ENCODE data around the gene ZSWIM1. TPM values are rescaled to one million over a fixed set of nuclear protein-coding genes. Genes with fewer than 3 reads are reported as not detected.
A peak's percentile ranks its signal among the peaks of the same experiment; 100 is the strongest.

The ZSWIM1 gene
- total RNA-seq: 10 to 100 TPM in 2 of 5 experiments, 1 to 10 TPM in 3; 8.2 to 16.0 (median 9.8) TPM
- 10 to 100 TPM in 1 of 2 donors, 1 to 10 TPM in 1; 3.2 to 12.5 TPM for polyA plus RNA-seq
- total RNA-seq: 14.4 reads per million, percentile 43 among the genes with 10 or more reads in this experiment

- H3K4me1 ChIP-seq (ENCODE audit: control insufficient read depth in 2 of 2, insufficient read depth in 2 of 2, low read length in 2 of 2): peaks cover 9 to 18% of the 10 kb centered on the region in 2 donors
- H3K4me3 ChIP-seq (ENCODE audit: low read length): peak within 1 kb of the TSS; percentile 75
- ATAC-seq: peak; percentile 99
- Mint-ChIP-seq H3K4me1 (peaks cover 26 to 43% (median 38%) of the 10 kb centered on the region in 7 donors), H3K27me3 (no peaks in the 10 kb centered on the region), H3K9me3 (peaks cover 0 to 1% (median 0%) of the 10 kb centered on the region in 11 donors), H3K4me3 (peak within 1 kb of the TSS; percentile 83 to 95 (median 92)), H3K27ac (peak within 1 kb of the TSS; percentile 91 to 95 (median 93)), H3K36me3 (peaks cover 0 to 24% (median 14%) of the 10 kb centered on the region in 5 donors)
- intact Hi-C loops (cut with micrococcal nuclease): loop anchor here (1.0 kb wide), 7 partner anchors 10 to 208 kb away; partner anchors contain the start of genes ACOT8 (in 2 of the 2), CTSA (in 2 of the 2), NEURL2 (in 2 of the 2) and UBE2C (in 2 of the 2)
- H3K9me3 ChIP-seq (ENCODE audit: control insufficient read depth in 2 of 3, low read length in 3 of 3): no peaks in the 10 kb centered on the region
- H3K27me3 ChIP-seq (ENCODE audit: control insufficient read depth in 2 of 2, insufficient read depth in 2 of 2, low read length in 2 of 2): no peaks in the 10 kb centered on the region
- peaks cover 0 to 47% (median 19%) of the 10 kb centered on the region in 3 experiments for H3K36me3 ChIP-seq (ENCODE audit: control insufficient read depth in 2 of 3, insufficient read depth in 3 of 3, low read length in 3 of 3)
- H3K27ac ChIP-seq (ENCODE audit: low read depth, low read length): peak within 1 kb of the TSS; percentile 95
- DNase-seq: peak; percentile 88 to 99 (median 98)
- POLR2A ChIA-PET: interaction anchor here (0.6 to 6.0 kb wide), 14 partner anchors 10 to 904 kb away, joined by 3 to 64 read pairs (median 4); partner anchors contain the start of genes ACOT8, CTSA, NEURL2 and PCIF1
- CTCF ChIA-PET: interaction anchor here (1.2 to 2.3 kb wide), 3 partner anchors 9 to 88 kb away, joined by 3 to 9 read pairs (median 6); partner anchors contain the start of genes NEURL2 and PCIF1
These were observed at the start of gene ZSWIM1 for GRCh38 chr20:45880988-45881788. ZSWIM1 (plus strand) TSS chr20:45881227; CDS start chr20:45882593, 1,366 bp downstream.

GRCh38 chr20:45832619-45833018 lies 48.4 kb upstream of the ZSWIM1 start:
- intact Hi-C loops (cut with micrococcal nuclease): loop anchor here in 1 of 2 donors (1.0 kb wide), 2 partner anchors 20 to 25 kb away; partner anchors contain the start of genes ACOT8, UBE2C and ZSWIM3
- Mint-ChIP-seq H3K27me3 (peaks cover 0 to 21% (median 0%) of the 10 kb centered on the region in 5 donors), H3K27ac (peak overlapping the region in 6 of 9 donors; percentile 17 to 90 (median 78))

GRCh38 chr20:45833030-45833882 lies 47.8 kb upstream of the ZSWIM1 start, which contains the start of gene SNX21:
SNX21 (plus strand) TSS chr20:45833799; CDS start chr20:45833920, 121 bp downstream.
- Histone ChIP-seq H3K27me3 (ENCODE audit: control insufficient read depth in 2 of 2, insufficient read depth in 2 of 2, low read length in 2 of 2) (no peaks in the 10 kb centered on the region), H3K36me3 (ENCODE audit: control insufficient read depth in 2 of 3, insufficient read depth in 3 of 3, low read length in 3 of 3) (no peaks in the 10 kb centered on the region), H3K4me1 (ENCODE audit: control insufficient read depth in 2 of 2, insufficient read depth in 2 of 2, low read length in 2 of 2) (peaks cover 4 to 5% of the 10 kb centered on the region in 2 donors), H3K27ac (ENCODE audit: low read depth, low read length) (peak within 1 kb of the TSS; percentile 59), H3K4me3 (ENCODE audit: low read length) (peak within 1 kb of the TSS; percentile 61), H3K9me3 (ENCODE audit: control insufficient read depth in 2 of 3, low read length in 3 of 3) (no peaks in the 10 kb centered on the region)
- Mint-ChIP-seq H3K4me3 (peak within 1 kb of the TSS; percentile 81 to 95 (median 88)), H3K27me3 (peaks cover 0 to 20% (median 0%) of the 10 kb centered on the region in 5 donors), H3K4me1 (peaks cover 6 to 14% (median 9%) of the 10 kb centered on the region in 7 donors), H3K27ac (peak within 1 kb of the TSS in 8 of 9 donors; percentile 26 to 90 (median 80)), H3K9me3 (no peaks in the 10 kb centered on the region), H3K36me3 (peaks cover 0 to 2% (median 0%) of the 10 kb centered on the region in 5 donors)
- ATAC-seq (peak; percentile 68), DNase-seq (peak in 6 of 9 donors; percentile 20 to 44 (median 22))
- ChIA-PET CTCF (interaction anchor here (1.0 kb wide), 1 partner anchor 9 kb away, joined by 3 read pairs; no protein-coding TSS in a partner anchor), POLR2A (interaction anchor here (0.6 to 1.0 kb wide), 2 partner anchors 16 to 23 kb away, joined by 3 read pairs; no protein-coding TSS in a partner anchor)
- intact Hi-C loops (cut with micrococcal nuclease): loop anchor here in 1 of 2 donors (1.0 kb wide), 2 partner anchors 21 to 24 kb away; partner anchors contain the start of genes ACOT8, UBE2C and ZSWIM3

More at GRCh38 chr20:45832619-45833018, 48.4 kb upstream of the ZSWIM1 start:
- H3K36me3 ChIP-seq (ENCODE audit: control insufficient read depth in 2 of 3, insufficient read depth in 3 of 3, low read length in 3 of 3): no peaks in the 10 kb centered on the region
- H3K27me3 ChIP-seq (ENCODE audit: control insufficient read depth in 2 of 2, insufficient read depth in 2 of 2, low read length in 2 of 2): no peaks in the 10 kb centered on the region
- Mint-ChIP-seq H3K4me3 (peak overlapping the region; percentile 81 to 95 (median 88)), H3K9me3 (no peaks in the 10 kb centered on the region), H3K4me1 (peaks cover 6 to 14% (median 9%) of the 10 kb centered on the region in 7 donors), H3K36me3 (peaks cover 0 to 2% (median 0%) of the 10 kb centered on the region in 5 donors)
- ChIA-PET CTCF (interaction anchor here (1.0 kb wide), 1 partner anchor 8 kb away, joined by 3 read pairs; no protein-coding TSS in a partner anchor), POLR2A (interaction anchor here (0.6 to 1.0 kb wide), 2 partner anchors 15 to 24 kb away, joined by 3 read pairs; no protein-coding TSS in a partner anchor)
- no peak for DNase-seq
- H3K4me3 ChIP-seq (ENCODE audit: low read length): no peak overlapping the region
- no peak overlapping the region for H3K27ac ChIP-seq (ENCODE audit: low read depth, low read length)
- ATAC-seq: no peak
- H3K4me1 ChIP-seq (ENCODE audit: control insufficient read depth in 2 of 2, insufficient read depth in 2 of 2, low read length in 2 of 2): peaks cover 4 to 5% of the 10 kb centered on the region in 2 donors
- H3K9me3 ChIP-seq (ENCODE audit: control insufficient read depth in 2 of 3, low read length in 3 of 3): no peaks in the 10 kb centered on the region

DNA sequence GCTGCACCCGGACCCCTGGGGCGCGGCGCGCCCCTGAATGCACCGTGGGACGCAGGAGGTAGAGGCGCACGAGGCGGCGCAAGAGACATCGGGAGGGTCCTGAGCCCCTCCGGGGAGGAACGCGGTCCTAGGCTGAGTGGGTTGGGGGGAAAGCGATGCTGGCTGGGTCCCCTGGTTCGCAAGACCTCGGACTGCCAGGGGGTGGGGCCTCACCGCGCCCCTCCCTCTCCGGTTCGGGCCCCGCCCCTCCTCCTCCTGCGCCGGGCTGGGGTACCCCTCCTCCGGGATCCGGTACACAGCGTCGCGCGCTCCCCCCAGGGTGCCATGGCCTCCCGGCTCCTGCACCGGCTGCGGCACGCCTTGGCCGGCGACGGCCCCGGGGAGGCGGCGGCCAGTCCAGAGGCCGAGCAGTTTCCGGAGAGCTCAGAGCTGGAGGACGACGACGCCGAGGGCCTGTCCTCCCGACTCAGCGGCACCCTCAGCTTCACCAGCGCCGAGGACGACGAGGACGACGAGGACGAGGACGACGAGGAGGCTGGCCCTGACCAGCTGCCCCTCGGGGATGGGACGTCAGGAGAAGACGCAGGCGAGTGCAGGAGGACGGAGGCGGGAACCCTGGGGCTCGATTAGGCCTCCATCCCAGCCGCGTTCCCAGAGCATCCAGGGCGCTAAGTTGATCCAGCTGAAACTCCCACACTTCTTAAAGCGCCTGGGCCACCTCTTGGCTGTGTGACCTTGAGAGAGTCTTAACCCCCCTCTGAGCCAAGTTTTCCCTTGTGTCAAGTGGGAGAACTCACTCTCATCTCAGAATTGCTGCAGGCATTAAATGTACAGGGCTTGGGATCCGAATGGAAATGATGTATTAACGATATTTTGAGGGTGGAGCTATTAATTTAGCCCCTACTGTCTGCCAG lies 46.9 kb upstream of the ZSWIM1 start:
- Mint-ChIP-seq H3K4me1 (peaks cover 6 to 14% (median 9%) of the 10 kb centered on the region in 7 donors), H3K27me3 (peaks cover 0 to 17% (median 0%) of the 10 kb centered on the region in 5 donors), H3K36me3 (peaks cover 0 to 2% (median 0%) of the 10 kb centered on the region in 5 donors), H3K27ac (peak overlapping the region in 1 of 9 donors; percentile 59), H3K9me3 (no peaks in the 10 kb centered on the region), H3K4me3 (peak overlapping the region; percentile 62 to 95 (median 88))
- DNase-seq (peak; percentile 28 to 65 (median 42)), ATAC-seq (peak; percentile 74)
- H3K9me3 ChIP-seq (ENCODE audit: control insufficient read depth in 2 of 3, low read length in 3 of 3): no peaks in the 10 kb centered on the region
- H3K36me3 ChIP-seq (ENCODE audit: control insufficient read depth in 2 of 3, insufficient read depth in 3 of 3, low read length in 3 of 3): no peaks in the 10 kb centered on the region
- intact Hi-C loops (cut with micrococcal nuclease): loop anchor here (1.0 kb wide), 2 partner anchors 22 to 23 kb away; partner anchors contain the start of genes ACOT8 (in 2 of the 2), ZSWIM3 (in 2 of the 2) and UBE2C (in 1 of the 2)
- peaks cover 4 to 5% of the 10 kb centered on the region in 2 donors for H3K4me1 ChIP-seq (ENCODE audit: control insufficient read depth in 2 of 2, insufficient read depth in 2 of 2, low read length in 2 of 2)
- H3K27ac ChIP-seq (ENCODE audit: low read depth, low read length): peak overlapping the region; percentile 59
- ChIA-PET CTCF (interaction anchor here (1.0 kb wide), 1 partner anchor 10 kb away, joined by 3 read pairs; no protein-coding TSS in a partner anchor), POLR2A (interaction anchor here (0.9 to 1.2 kb wide), 4 partner anchors 10 to 47 kb away, joined by 3 to 5 read pairs (median 4); partner anchors contain the start of gene ZSWIM1)
- H3K4me3 ChIP-seq (ENCODE audit: low read length): peak overlapping the region; percentile 61
- no peaks in the 10 kb centered on the region for H3K27me3 ChIP-seq (ENCODE audit: control insufficient read depth in 2 of 2, insufficient read depth in 2 of 2, low read length in 2 of 2)

GRCh38 chr20:45834797-45835161 lies 46.2 kb upstream of the ZSWIM1 start:
- ATAC-seq: no peak
- Histone ChIP-seq H3K4me3 (ENCODE audit: low read length) (no peak overlapping the region), H3K27me3 (ENCODE audit: control insufficient read depth in 2 of 2, insufficient read depth in 2 of 2, low read length in 2 of 2) (no peaks in the 10 kb centered on the region), H3K9me3 (ENCODE audit: control insufficient read depth in 2 of 3, low read length in 3 of 3) (no peaks in the 10 kb centered on the region), H3K36me3 (ENCODE audit: control insufficient read depth in 2 of 3, insufficient read depth in 3 of 3, low read length in 3 of 3) (no peaks in the 10 kb centered on the region), H3K4me1 (ENCODE audit: control insufficient read depth in 2 of 2, insufficient read depth in 2 of 2, low read length in 2 of 2) (peaks cover 4 to 5% of the 10 kb centered on the region in 2 donors), H3K27ac (ENCODE audit: low read depth, low read length) (no peak overlapping the region)
- Mint-ChIP-seq H3K4me1 (peaks cover 6 to 14% (median 9%) of the 10 kb centered on the region in 7 donors), H3K4me3 (peak overlapping the region; percentile 62 to 93 (median 66)), H3K36me3 (peaks cover 0 to 2% (median 0%) of the 10 kb centered on the region in 5 donors), H3K27ac (peak overlapping the region in 2 of 9 donors; percentile 9 to 59), H3K9me3 (no peaks in the 10 kb centered on the region), H3K27me3 (peaks cover 0 to 17% (median 0%) of the 10 kb centered on the region in 5 donors)
- ChIA-PET CTCF (no interaction called here), POLR2A (interaction anchor here (0.9 to 1.2 kb wide), 3 partner anchors 11 to 46 kb away, joined by 3 to 5 read pairs (median 4); partner anchors contain the start of gene ZSWIM1)
- intact Hi-C loops (cut with micrococcal nuclease): loop anchor here in 1 of 2 donors (1.0 kb wide), 1 partner anchor 23 kb away; the partner anchor contains the start of genes ACOT8 and ZSWIM3
- DNase-seq: no peak
